HTR-8/SVneo (cell line): Measurements from ENCODE around the gene BYSL.
"Not testable (repeated sequence)": the region's sequence is repeated elsewhere in the genome, so short reads cannot be mapped to it uniquely, and the experiment has no call there.

Source experiments
- DNase-seq: peaks from one replicate; pipeline ENCODE4 v3.0.0; 2011; ENCODE audit warnings: low spot score, mixed read lengths; ENCODE audit not compliant: insufficient read length
- FAIRE-seq: peaks from 2 replicates; lab custom pipeline; 2011; peaks lifted over from hg19 to GRCh38; lab: Jason Lieb, UNC

Gene BYSL

DNA sequence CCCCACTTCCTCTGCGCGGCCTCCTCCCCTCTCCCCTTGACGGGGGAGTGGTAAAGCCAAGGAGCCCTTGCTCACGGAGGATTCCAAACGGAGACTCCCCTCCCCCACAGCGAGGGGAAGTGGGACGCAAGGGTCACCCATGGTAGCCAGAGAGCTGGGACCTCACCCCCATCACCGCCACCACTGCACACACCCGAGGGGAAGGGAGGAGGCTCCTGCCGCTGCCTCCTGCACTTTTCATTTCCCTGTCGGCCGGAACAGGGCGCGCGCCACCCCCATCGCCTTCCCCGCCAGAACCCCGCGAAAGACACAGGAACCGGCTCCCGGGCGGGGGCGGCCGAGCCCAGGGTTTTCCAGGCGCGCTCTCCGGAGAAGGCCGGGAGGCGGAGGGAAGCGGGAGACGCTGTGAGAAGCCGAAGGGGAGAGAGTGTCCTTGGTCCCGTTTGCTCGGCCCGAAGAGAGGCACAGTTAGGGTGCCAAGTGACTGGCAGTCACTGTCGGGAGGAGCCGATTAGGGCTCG is 19.5 kb downstream of the BYSL start:
- no peak for FAIRE-seq
- peak; percentile 22 for DNase-seq

DNA sequence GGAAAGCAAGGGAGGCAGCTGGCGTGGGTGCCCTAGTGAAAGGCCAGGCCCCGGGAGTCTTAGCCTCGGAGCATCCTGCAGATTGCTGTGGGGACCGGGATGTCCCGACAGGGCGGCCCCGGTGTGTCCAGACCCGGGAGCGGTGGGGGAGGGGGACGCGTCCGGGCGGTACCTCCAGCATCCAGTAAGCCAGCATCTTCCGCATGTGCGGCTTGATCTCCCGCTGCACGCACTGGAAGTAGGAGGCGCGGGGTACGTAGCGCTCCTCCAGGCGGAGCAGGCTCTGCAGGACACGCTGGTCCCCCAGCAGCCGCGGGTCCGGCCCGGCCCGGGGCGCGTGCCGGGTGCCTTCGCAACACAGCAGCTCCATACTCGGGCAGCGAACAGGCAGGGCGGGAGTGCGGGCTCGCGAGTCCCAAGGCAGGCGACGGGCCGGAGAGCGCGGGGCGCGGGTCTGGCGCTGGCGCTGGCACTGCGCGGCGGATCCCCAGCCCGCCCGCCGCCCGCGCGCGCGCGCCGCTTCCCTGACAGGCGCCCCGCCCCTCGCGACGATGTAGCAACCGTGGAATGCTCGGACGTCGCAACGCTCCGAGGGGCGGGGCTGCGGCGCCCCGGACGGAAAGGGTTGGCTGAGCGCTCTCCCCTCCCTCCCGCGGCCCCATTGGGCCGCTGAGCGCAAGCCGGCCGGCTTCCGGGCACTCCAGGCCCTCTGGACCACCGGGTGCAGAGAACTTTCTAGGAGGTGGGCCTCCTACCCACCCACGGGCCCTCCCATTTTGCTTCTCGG is 20.2 kb downstream of the BYSL start, which contains the start of gene CCND3:
Gene CCND3 (minus strand): TSS at position 529 of the 787 bp plus-strand sequence. CDS start 159 bp downstream, at position 370.
- FAIRE-seq = peak; percentile 57
- peak; percentile 91 for DNase-seq

DNA sequence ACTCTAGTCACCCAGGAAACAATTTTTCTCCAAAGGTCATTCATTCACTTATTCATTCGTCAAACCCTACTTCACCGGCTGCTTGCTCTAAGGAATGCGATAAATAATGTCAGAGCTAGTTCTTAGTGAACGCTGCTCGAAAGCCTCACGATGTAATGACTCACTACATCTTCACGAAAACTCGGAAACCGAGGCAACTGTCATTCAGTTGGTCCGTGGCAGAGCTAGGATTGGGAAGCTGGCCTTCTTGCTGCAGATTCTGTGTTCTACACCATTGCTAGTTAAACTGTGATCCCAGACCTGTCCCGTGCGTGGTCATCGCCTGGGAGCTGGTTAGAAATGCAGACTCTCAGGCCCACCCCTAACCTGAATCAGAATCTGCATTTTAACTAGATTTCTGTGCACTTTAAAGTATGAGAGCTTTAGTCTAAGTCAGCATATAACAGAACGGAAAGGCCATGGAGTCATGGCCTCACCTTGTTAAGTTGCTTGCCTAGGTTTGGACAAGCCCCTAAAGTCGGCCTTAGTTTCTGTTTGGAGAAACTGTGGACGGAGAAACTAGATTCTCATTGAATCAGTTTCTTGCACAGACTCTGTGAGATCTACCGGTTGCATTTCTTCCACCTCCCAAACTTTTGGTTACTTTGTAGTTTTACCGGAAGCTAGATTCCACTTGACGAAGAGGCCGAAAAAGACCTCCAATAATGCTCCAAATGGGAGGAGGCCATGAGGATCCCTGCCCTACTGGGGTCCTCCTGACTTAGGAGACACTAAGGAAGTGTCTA is 21.0 kb downstream of the BYSL start:
- no peak for FAIRE-seq
- DNase-seq = no peak

DNA sequence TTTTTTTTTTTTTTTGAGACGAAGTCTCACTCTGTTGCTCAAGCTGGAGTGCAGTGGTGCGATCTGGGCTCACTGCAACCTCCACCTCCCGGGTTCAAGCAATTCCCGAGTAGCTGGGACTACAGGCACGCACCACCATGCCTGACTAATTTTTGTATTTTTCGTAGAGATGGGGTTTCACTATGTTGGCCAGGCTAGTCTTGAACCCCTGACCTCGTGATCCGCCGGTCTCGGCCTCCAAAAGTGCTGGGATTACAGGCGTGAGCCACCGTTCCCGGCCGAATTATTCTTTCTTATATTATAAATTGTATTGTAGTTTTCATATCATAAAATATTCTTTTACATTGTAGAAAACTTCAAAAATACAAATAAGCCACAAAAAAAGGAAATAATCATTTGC is 21.6 kb downstream of the BYSL start:
- DNase-seq = not testable (repeated sequence)

DNA sequence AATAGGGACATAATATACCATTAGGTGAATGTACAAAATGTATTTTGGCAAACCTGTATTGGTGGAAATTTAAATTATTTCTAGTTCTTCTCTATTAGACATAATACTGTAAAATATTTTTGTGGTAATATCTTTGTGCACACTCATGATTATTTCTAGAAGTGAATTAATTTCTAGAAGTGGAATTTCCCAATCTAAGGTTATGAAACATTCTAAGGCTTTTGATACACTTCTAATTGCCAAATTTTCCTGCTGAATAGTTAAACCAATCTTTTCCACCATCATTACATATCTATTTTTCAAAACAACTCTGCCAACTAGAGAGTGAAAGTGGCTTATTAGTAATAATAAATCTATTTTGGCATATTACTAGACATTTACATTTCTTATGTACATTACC is 22.2 kb downstream of the BYSL start:
- no peak for DNase-seq
- FAIRE-seq = no peak

More for the DNA sequence above, 21.6 kb downstream of the BYSL start:
- FAIRE-seq = not testable (repeated sequence)

DNA sequence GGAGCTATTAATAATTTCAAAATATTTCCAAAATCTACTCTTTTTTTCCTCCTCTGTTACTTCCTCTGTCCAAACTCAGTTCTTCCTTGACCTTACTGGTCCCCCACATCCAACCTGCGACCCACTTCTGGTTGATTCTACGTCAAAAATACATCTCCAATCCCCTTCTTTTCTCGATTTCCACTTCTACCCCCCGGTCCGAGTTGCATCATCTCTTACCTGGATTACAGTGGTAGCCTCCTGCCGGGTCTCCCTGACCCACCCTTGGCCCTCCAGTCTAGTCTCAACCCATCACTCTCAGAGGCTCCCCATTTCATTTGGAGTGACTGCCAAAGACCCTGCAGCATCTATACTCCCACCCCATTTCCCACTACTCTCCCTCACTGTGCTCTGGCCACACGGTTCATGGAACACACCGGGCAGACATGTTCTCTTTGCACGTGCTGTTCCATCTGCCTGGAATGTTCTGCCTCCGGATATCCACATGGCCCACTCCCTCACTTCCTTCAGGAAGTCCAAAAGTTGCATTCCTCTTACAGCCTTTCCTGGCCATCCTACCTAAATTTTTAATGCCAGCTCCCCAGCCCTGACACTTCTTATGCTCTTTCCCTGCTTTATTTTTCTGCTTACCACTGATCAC is 26.4 kb downstream of the BYSL start:
- DNase-seq = no peak
- FAIRE-seq = no peak

DNA sequence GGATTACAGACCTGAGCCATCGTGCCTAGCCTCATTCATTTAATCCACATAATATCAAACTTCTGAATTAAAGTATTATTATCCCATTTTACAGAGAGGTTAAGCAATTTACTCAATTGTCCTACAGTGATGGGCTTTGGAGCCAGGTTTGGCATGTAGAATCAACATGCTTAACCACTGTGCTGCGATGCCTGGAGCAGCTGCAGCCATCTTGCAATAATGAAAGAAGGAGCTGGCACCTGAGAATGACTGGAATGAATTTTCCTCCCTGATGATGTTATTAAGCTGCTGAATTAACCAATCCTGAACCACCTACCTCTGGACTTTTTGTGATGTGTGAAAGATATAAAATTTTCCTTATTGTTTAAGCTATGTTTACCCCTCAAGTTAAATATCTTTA is 33.4 kb downstream of the BYSL start:
- DNase-seq (no peak), FAIRE-seq (no peak)

DNA sequence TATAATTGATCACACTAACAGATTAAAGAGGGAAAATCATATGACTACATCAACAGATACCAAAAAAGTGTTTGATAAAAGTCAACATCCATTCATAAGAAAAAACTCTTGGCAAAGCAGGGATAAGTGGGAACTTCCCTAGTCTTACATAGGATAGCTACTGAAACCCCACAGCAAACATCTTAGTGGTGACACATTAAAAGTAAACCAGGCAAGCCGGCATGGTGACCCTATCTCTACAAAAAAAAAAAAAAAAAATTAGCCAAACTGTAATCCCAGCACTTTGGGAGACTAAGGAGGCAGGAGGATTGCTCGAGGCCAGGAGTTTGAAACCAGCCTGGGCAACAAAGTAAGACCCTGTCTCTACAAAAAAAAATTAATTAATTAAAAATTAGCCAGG is 34.1 kb downstream of the BYSL start:
- no peak for FAIRE-seq
- no peak for DNase-seq

DNA sequence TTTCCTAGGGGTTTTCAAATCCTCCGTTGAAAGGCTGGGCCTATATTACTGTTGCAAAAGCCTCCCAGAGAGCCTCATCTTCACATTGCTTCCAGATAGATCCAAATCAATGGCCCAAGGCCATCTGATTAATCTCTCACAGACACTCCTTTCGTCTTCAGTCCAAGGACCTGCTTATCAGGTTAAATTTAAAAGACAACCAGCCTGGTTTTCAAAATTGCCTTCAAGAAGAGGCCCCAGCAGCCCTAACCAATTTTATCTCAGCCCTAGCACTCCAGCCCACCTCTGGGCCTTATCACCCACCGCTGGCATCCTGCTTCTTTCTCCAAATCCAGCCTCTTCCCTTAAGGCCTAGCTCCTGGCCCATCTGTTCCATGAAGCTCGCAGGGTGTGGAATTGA is 35.8 kb downstream of the BYSL start:
- FAIRE-seq (no peak), DNase-seq (no peak)

DNA sequence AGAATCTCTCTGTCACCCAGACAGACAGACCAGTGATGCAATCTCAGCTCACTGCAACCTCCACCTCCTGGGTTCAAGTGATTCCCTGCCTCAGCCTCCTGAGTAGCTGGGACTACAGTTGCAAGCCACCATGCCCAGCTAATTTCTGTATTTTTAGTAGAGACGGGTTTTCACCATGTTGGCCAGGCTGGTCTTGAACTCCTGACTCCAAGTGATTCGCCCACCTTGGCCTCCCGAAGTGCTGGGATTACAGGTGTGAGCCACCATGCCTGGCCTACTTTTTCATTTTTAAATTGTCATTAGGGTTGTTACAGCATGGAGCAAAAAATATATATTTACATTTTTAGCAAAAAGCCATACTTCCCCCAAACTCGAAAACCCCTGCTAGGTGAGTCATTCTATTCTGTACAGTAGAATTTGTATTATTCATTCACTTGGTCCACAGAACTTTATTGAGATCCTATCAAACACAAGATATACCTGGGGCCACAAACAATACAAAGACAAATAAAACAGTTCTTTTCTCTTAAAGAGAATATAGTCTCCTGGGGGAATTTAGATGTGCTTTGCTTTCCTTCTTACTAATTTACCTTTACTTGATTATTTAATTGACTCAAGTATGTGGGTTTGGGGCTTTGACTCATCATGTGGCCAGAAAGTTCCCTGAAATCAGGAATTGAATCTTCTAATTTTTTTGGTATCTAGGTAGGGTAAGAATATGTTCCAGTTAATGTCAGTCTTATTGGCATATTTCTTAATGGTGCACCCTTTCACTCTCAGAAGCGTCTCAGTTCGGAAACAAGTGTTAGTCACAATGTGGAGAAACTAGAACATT is 36.9 kb downstream of the BYSL start:
- no peak for FAIRE-seq

DNA sequence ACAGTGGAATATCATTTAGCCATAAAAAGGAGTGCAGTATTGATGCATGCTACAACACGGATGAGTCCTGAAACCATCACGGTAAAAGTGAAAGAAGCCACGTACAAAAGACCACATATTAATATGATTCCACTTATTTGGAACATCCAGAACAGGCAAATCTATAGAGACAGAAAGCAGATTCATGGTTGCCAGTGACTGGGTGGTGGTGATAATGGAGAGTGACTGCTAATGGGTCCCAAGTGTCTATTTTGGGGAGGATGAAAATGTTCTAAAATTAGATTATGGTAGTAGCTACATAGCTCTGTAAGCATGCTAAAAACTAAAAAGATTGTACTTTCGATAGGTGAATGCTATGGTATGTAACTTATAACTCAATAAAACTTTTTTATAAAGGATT is 38.7 kb downstream of the BYSL start:
- no peak for FAIRE-seq
- DNase-seq = no peak

More for the DNA sequence above, 36.9 kb downstream of the BYSL start:
- DNase-seq = no peak

DNA sequence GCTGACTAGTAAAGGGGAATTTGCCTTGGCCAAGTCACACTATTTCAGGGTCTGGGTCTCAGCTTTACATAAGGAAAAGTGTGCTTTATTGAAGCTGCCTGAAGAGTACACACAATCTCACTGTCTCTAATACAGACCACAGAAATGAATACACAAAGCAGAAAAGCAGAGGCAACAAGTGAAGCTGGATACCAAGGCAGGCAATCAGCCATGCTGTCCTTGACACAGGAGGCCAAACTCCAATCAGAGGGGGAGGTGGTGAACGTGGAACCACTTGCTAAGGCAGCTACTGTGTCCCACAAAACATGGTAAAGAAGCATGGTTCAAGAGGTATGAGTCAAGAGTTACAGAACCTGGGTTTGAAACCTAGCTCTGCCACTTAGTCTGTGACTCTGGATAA is 42.1 kb downstream of the BYSL start:
- DNase-seq = no peak
- FAIRE-seq = no peak

DNA sequence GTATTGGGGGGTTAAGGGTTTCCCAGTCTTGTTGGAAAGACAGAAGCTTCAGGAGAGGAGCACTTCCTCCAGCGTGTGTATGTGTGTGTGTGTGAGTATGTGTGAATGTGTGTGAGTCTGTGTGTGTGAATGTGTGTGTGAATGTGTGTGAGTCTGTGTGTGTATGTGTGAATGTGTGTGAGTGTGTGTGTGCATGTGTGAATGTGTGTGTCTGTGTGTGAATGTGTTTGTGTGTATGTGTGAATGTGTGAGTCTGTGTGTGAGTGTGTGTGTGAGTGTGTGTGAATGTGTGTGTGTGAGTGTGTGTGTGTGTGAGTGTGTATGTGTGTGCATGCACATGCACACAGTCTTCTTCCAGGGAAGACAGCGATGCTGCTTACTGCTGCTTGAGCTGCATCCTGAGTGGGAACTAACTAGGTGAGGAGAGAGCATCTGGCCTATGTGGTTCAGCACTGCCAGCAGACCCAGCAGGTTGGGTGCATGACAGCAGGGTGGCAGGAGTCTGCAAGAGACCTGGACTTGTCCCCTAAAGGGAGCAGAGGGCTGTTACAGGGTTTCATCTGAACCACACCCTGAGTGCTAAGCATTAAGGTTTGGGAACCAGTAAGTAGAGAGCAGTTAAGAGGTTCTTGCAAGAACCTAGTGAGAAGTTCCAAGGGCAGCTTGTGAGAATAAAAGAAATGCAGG is 43.0 kb downstream of the BYSL start:
- FAIRE-seq = peak; percentile 81
- DNase-seq = no peak

DNA sequence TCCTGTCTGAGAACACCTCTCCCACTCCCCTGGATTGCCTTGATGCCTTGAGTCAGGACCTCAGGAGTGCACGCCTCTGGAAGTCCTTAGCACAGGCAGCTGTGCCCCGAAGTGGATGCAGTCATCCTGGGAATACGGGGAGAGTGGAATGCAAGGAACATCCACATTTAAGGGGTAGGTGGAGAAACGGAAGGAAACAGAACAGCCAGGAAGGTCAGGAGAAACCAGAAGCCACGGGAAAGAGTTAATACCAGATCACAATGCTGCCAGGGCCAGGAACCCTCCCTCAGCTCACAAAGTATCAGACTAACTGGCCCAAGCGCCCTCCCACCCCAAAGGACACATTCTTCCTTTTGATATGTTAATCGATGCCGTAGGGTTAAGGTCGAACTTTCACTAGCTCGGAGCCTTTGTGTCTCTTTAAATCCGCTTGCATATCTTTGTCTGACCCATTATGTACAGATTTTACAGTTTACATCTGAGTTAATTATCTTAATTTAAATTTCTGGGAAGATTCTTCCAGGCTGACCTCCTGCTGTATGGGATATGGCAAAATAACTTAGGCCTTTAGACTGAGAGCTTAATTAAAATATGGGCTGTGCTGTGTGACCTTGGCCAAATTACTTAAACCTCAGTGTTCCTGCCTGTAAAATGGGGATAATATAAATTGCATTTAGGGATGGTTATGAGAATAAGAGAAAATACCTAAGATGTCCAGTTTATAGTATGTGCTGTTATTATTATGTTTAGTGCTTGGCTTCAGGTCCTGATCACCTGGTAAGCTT is 44.3 kb downstream of the BYSL start:
- DNase-seq = no peak
- FAIRE-seq = no peak

DNA sequence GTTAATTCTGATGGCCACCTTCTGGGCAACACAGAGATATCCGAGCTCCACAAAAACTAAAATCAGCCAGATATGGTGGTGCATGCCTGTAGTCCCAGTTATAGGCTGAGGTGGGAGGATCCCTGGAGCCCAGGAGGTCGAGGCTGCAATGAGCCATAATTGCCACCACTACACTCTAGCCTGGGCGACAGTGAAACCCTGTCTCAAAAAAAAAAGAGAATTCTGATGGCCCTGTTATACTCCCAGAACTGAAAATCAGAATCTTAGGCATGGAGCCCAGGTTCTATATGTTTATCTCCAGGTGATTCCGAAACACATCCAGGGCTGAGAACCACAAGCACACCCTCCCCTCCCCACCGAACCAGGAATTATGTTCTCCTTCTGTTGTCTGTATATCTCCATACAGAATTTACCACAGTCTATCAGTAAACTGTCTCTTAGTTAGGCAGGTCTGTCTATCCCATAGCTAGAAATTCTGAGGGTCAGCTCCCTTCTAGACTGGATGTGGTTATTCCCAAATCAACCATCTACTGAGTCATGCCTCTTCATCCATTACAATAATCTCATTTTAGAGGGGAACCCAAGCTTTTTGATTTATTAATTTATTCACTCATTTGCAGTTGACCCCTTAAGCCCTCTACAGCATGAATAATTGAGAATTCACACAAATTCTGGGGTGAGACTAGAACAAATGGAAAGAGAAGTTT is 45.1 kb downstream of the BYSL start:
- no peak for DNase-seq
- no peak for FAIRE-seq

DNA sequence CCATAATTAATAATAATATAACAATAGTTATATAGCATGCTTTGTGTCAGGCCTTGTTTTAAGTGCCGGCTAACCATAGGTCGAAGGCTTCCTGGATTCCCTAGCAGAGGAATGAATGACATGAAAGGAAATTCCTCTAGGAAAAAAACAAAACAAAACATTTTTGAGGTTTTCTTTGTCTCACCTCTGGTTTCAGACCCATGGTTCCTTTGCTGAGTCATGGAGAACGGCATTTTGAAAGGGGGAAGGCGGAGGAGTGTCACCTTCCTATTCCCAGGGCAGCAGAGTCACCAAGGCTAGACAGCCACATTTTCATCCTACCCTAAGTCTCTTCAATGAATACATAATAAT is 45.6 kb downstream of the BYSL start:
- DNase-seq (peak; percentile 67), FAIRE-seq (no peak)

DNA sequence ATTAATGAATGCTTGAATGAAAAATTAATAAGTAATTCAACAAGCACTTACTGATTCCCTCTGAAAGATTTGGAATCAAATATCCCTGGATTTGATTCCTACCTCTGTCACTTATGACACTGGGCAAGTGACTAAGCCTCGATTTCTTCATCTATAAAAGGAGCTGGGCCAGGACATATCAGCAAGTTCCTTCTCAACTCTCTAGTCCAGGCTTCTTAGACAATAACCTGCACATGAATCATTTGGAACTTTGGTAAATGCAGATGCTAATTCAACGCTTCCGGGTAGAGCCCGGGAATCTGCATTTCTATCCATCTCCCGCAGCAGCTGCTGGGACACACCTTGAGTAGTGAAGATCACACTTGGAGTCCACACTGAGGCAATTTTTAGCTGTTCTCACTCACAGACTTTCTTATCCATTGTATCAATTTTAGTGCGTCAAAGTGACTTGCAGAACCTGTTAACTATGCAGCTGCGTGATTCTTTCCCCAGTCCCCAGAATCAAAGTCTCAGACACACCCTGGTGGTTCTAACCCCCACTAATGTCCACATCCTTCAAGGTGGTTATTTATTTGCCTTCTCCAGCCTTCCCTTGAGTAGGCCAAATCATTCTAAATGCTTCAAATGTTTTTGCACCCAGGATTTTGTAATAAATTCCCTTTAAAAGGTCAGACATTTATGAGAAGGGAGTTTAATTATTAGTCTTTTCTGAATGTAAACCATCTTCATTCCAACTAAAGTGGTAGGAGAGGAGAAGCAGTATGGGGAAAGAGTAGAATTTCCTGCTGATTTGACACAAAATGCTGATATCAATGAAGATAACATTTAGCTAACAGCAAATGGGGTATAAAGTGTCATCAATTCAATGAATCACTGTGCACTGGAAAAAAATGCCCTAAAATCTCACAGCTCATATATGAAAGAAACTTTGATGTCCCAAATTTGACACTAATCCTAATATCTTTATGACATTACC is 46.3 kb downstream of the BYSL start:
- FAIRE-seq (no peak), DNase-seq (no peak)
